K562 (cell line): ENCODE results near the gene SLC37A3. TPM values are rescaled to one million over a fixed set of nuclear protein-coding genes. Genes with fewer than 3 reads are reported as not detected.

Experiments
- BCOR ChIP-seq: fragments of 450-650 bp; IDR thresholded peaks from 2 replicates; pipeline ENCODE4 v1.6.1; 2016
- CXXC5 ChIP-seq: fragments of 250-450 bp; sonication (Bioruptor Pico); IDR thresholded peaks from 2 replicates; pipeline ENCODE4 v1.8.0; 2022; ENCODE audit warnings: inconsistent platforms, mild to moderate bottlenecking, moderate library complexity
- DMBX1 ChIP-seq: fragments of 250-450 bp; sonication (Bioruptor Pico); IDR thresholded peaks from 2 replicates; pipeline ENCODE4 v1.8.0; 2022; ENCODE audit warnings: inconsistent platforms, mild to moderate bottlenecking, moderate library complexity, borderline replicate concordance
- GATAD2B ChIP-seq: fragments of 450-650 bp; IDR thresholded peaks from 2 replicates; pipeline ENCODE4 v1.6.1; 2017; ENCODE audit warnings: mild to moderate bottlenecking, borderline replicate concordance
- HMGN3 ChIP-seq: IDR thresholded peaks from 2 replicates; pipeline ENCODE4 v1.6.1; 2011; ENCODE audit warnings: borderline replicate concordance, low read depth, mild to moderate bottlenecking, mixed read lengths, low read length; ENCODE audit not compliant: insufficient read length; ENCODE audit errors: extremely low read depth
- KDM1A ChIP-seq, 2 experiments: fragments of 450-650 bp; IDR thresholded peaks; 2 replicates each; pipeline ENCODE4 v1.6.1; 2016; ENCODE audit warnings: mild to moderate bottlenecking in 2 of 2
- POLR2AphosphoS5 ChIP-seq: IDR thresholded peaks from 2 replicates; pipeline ENCODE4 v1.6.1; 2011; ENCODE audit warnings: mild to moderate bottlenecking, low read depth, low read length, moderate library complexity; ENCODE audit not compliant: control insufficient read depth, insufficient read depth
- REST ChIP-seq, 2 experiments: fragments of 450-650 bp; formaldehyde crosslinking in 1 of 2; IDR thresholded peaks; 2 replicates each; pipeline versions ENCODE4 v1.4.0 to v1.6.1; 2014 to 2020; ENCODE audit warnings: mild to moderate bottlenecking in 2 of 2, borderline replicate concordance in 1 of 2, low read depth in 1 of 2
- SMARCA4 ChIP-seq: fragments of 450-650 bp; IDR thresholded peaks from 2 replicates; pipeline ENCODE4 v1.6.1; 2016
- SMARCB1 ChIP-seq: IDR thresholded peaks from 2 replicates; pipeline ENCODE4 v1.6.1; 2011; ENCODE audit warnings: improper control_type of control experiment, low read depth; ENCODE audit not compliant: insufficient read length
- SP1 ChIP-seq: sonication (generic); formaldehyde crosslinking; IDR thresholded peaks from 2 replicates; pipeline ENCODE4 v1.8.1; 2022; ENCODE audit warnings: mild to moderate bottlenecking, missing genetic modification reagents
- polyA plus RNA-seq, 8 experiments: library from polyadenylated mRNA; depleted of rRNA in 4 of 8; stranded (reverse) in 5 of 8; unstranded in 3 of 8; fragments of >200 nt; fragmentation: Nextera tagmentation in 2 of 8; fragmentation: Illumina TruSeq in 1 of 8; extraction: Ambion mirVana in 2 of 8; extraction: Trizol in 1 of 8; gene quantifications; 2 replicates each; pipeline versions ENCODE4 v1.2.1 to v1.2.3, GENCODE V29; 2011 to 2014; ENCODE audit warnings: inconsistent platforms in 1 of 8, missing spikeins in 1 of 8
- total RNA-seq, 7 experiments: library from RNA; depleted of rRNA in 6 of 7; stranded (reverse); fragments of >200 nt in 6 of 7; fragmentation: Illumina TruSeq in 2 of 7; extraction: Trizol in 2 of 7; gene quantifications; 2 replicates each; pipeline versions ENCODE4 v1.2.1 to v1.2.3, GENCODE V29; 2011 to 2021; ENCODE audit warnings: low replicate concordance in 1 of 7
- TF ChIP-seq, protein P1 (sequence below), 2 experiments: fragments of 150-350 bp in 1 of 2; IDR thresholded peaks; 2 replicates each; pipeline ENCODE4 v1.6.1; 2012 to 2016; ENCODE audit warnings: low read depth in 2 of 2, low read length in 2 of 2, mild to moderate bottlenecking in 1 of 2, moderate library complexity in 1 of 2

SLC37A3 gene
- total and polyA plus RNA-seq, 9 of the 15 experiments (the other 6 are each of a cell fraction or from before 2014, with no cell fraction given) = 11.7 to 59.1 (median 26.8) TPM

DNA sequence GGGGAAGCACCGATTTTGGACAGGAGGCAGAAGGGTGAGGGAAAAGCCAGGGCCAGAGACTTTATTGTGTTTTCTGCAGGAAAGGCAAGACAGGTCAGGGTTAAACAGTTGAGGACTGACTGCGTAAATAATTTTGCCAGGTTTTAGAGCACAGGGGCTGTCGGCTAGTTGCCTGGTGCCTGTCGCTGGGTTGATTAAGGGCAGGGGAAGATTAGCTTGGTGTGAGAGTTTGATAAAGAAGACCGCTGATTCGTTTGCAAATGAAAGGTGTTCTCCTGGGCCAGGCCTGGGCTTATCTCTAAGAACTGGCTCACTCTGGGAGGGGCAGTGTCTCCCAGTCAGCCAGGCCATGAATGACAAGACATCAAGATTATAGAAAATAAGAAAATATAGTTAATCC, 75.6 kb downstream of the SLC37A3 start (continued):
- 0 out of 2 replicates have a peak, but pooled peaks have one; percentile 10 for TF ChIP-seq REST (IDR thresholded peaks at IDR 0.05; ENCODE audit: borderline replicate concordance)
- no peak for TF ChIP-seq REST (CRISPR knock-in tag; IDR thresholded peaks at IDR 0.05; ENCODE audit: low read depth)
- TF ChIP-seq CXXC5 = peak; percentile 70
- TF ChIP-seq POLR2AphosphoS5 = peak; percentile 95
- TF ChIP-seq KDM1A (IDR thresholded peaks at IDR 0.05) = peak; percentile 86 to 87
- TF ChIP-seq DMBX1 (CRISPR knock-in tag) = peak; percentile 28; the same call in 1 of the 2 replicates
- peak; percentile 16 for TF ChIP-seq SMARCB1
- peak; percentile 86 for TF ChIP-seq HMGN3
- TF ChIP-seq, protein P1, sequence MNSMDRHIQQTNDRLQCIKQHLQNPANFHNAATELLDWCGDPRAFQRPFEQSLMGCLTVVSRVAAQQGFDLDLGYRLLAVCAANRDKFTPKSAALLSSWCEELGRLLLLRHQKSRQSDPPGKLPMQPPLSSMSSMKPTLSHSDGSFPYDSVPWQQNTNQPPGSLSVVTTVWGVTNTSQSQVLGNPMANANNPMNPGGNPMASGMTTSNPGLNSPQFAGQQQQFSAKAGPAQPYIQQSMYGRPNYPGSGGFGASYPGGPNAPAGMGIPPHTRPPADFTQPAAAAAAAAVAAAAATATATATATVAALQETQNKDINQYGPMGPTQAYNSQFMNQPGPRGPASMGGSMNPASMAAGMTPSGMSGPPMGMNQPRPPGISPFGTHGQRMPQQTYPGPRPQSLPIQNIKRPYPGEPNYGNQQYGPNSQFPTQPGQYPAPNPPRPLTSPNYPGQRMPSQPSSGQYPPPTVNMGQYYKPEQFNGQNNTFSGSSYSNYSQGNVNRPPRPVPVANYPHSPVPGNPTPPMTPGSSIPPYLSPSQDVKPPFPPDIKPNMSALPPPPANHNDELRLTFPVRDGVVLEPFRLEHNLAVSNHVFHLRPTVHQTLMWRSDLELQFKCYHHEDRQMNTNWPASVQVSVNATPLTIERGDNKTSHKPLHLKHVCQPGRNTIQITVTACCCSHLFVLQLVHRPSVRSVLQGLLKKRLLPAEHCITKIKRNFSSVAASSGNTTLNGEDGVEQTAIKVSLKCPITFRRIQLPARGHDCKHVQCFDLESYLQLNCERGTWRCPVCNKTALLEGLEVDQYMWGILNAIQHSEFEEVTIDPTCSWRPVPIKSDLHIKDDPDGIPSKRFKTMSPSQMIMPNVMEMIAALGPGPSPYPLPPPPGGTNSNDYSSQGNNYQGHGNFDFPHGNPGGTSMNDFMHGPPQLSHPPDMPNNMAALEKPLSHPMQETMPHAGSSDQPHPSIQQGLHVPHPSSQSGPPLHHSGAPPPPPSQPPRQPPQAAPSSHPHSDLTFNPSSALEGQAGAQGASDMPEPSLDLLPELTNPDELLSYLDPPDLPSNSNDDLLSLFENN (IDR thresholded peaks at IDR 0.05; ENCODE audit: low read depth in 2 of 2, low read length in 2 of 2) = peak in 1 of 2 experiments; percentile 79; a peak in 2 of 4 replicates
- no peak for TF ChIP-seq SP1 (CRISPR knock-in tag)
- TF ChIP-seq GATAD2B = peak; percentile 92
- peak; percentile 77; the same call in 1 of the 2 replicates for TF ChIP-seq BCOR
- peak; percentile 96 for TF ChIP-seq SMARCA4
